GM21381 (cell line): ENCODE results near the gene FGF11.

ENCODE experiments used
- ATAC-seq: cut with Tn5 transposase; IDR thresholded peaks from one replicate; pipeline ENCODE4 v1.9.1; 2021; ENCODE audit warnings: mild to moderate bottlenecking, moderate library complexity; ENCODE audit not compliant: unreplicated experiment

Gene FGF11

GRCh38 chr17:7439462-7440112 lies at the start of gene FGF11:
TSS of gene FGF11 (plus strand) at chr17:7439512. CDS start at chr17:7439621, 109 bp downstream.
- ATAC-seq, result no peak

- ATAC-seq, result no peak
Measured at GRCh38 chr17:7389924-7390910, 49.1 kb upstream of the FGF11 start.

GRCh38 chr17:7391307-7391706 lies 48.0 kb upstream of the FGF11 start:
- no peak for ATAC-seq

- no peak for ATAC-seq
Measured at GRCh38 chr17:7392696-7393612, 46.4 kb upstream of the FGF11 start.

GRCh38 chr17:7393613-7394451 lies 45.5 kb upstream of the FGF11 start:
- ATAC-seq, result peak; percentile 44

- peak; percentile 75 for ATAC-seq
Measured at GRCh38 chr17:7394452-7395191, 44.7 kb upstream of the FGF11 start, which contains the start of gene PLSCR3. TSS of gene PLSCR3 (minus strand) at chr17:7394525. CDS start at chr17:7394110, 415 bp downstream.

- ATAC-seq, result no peak
Measured at GRCh38 chr17:7396147-7396546, 43.2 kb upstream of the FGF11 start.

GRCh38 chr17:7398612-7399011 lies 40.7 kb upstream of the FGF11 start:
- ATAC-seq, result no peak

- no peak for ATAC-seq
Measured at GRCh38 chr17:7403043-7403726, 36.1 kb upstream of the FGF11 start.

- no peak for ATAC-seq
Measured at GRCh38 chr17:7403727-7403976, 35.7 kb upstream of the FGF11 start.

GRCh38 chr17:7403977-7404736 lies 35.2 kb upstream of the FGF11 start, which contains the start of gene TMEM256:
TSS of gene TMEM256 (minus strand) at chr17:7404097. CDS start at chr17:7404084, 13 bp downstream.
- ATAC-seq, result peak; percentile 90

GRCh38 chr17:7404737-7405349 lies 34.5 kb upstream of the FGF11 start:
- peak; percentile 21 for ATAC-seq

GRCh38 chr17:7405350-7406234 lies 33.7 kb upstream of the FGF11 start:
- ATAC-seq, result no peak

- no peak for ATAC-seq
Measured at GRCh38 chr17:7406235-7406825, 33.0 kb upstream of the FGF11 start.

- no peak for ATAC-seq
Measured at GRCh38 chr17:7407082-7407481, 32.2 kb upstream of the FGF11 start.
